NCI-H524 (cell line): ENCODE results near the gene NGF.
A peak's percentile ranks its signal among the peaks of the same experiment; 100 is the strongest.

Experiments used
- DNase-seq, 2 experiments: peaks; one replicate each; lab custom pipeline; 2025; lab: John Stamatoyannopoulos, UW

The NGF gene

GRCh38 chr1:115283249-115283648 lies 54.8 kb downstream of the NGF start:
- no peak for DNase-seq

- no peak for DNase-seq
Measured at GRCh38 chr1:115282807-115283208, 55.2 kb downstream of the NGF start.

- no peak for DNase-seq
Measured at GRCh38 chr1:115281143-115281542, 56.9 kb downstream of the NGF start.

DNA sequence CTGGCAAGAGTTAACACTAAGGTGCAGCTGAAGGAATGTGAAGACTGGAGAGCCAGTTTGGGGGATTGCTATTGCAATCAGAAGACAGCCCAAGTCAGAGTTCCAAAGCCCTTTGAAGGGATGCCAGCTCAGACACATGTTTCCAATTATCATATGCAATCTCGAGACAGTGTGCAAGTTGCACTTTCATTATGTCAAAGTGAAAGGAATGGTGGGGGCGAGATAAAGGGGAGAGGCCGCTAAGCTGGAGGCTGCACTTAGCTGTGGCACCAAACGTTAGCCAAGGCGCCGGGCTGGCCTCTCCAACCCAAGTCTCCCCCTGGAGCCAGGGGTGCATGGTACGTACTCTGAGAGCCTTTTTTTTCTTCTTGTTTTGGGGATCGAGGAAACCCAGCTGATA lies 58.0 kb downstream of the NGF start:
- DNase-seq, result no peak

DNA sequence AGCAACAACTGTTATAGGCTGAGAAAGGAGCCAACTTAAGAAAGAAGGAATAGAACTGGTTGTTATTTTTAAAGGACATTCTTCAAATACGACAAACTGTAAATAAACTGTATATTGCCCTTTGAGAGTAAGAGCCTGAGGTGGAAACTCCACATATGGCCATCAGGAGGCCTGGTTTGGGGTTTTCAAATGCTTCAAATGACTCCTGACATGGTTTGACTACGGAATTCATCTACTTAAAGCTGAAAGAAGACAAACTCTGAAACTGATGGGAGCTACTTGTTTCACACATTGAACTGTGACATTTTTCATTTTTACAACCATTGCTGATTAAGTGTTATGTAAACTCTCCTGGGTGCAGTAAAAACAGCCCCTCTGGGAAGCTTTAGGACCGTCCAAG lies 59.8 kb downstream of the NGF start:
- no peak for DNase-seq

DNA sequence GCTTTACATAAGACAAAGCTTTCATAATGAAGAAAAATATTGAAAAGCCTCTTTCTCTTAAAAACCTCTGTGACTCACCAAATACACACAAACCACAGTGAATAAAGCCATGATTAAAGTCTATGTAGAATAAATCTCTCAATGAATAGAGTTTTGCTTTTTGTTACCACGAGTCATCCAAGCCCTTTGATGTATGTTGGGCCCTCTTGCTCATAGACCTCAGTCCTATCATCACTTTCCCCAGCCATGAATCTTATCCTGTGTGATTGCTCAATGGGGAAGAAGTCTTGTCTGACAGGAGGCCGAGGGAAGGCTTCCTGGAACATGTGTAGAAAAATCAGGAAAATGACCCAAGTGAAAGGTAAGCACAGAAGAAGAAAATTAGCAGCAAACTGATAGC lies 60.8 kb downstream of the NGF start:
- no peak for DNase-seq

- peak; percentile 26 to 64 for DNase-seq
Measured at GRCh38 chr1:115275216-115275615, 62.8 kb downstream of the NGF start.

DNA sequence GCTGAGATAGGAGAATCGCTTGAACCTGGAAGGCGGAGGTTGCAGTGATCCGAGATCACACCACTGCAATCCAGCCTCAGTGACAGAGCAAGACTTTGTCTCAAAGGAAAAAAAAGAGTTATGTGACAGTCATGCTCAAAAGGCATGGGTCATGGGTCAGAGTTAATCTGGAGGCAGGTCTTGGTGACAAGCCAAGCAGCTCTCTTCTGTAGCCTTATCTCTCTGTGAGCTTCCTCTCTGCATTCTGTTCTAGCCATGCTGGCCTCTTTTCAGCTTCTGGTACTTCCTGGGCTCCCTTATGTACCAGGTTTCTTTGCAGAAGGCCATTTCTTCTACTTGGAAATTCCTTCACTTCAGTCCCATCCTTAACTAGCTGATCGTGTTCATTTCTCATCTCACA lies 63.6 kb downstream of the NGF start:
- no peak for DNase-seq

DNA sequence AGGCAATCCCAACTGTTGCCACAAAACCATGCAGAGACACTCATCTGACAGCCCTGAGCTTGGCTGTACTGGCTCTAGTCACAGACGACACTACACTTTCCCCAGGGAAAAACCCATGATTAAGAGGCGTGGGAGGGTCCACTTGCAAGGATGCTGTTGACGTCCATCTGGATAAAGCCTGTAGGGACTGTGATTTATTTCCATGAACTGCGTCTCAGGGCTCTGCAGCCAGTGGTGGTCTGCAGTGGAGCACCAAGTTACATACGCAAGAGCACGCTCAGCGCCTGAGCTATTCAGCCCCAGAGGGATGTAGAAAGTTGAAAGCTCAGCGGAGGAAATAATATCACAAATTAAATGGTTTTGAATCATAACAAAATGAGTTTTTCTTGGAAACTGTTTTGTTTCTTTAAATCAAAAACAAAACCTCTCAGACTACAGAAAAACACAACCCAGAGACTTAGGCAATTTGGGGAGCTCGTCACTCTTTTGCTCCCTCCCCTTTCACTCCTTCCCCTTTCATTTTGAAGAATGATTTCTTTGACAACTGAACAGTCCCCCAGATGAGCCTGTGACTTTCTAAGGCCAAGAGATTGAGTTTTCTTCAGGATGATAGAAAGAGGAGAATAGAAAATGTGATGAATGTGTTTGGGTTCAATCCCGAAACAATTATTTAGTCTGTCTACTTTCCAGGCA lies 71.2 kb downstream of the NGF start:
- DNase-seq, result peak in 1 of 2 experiments; percentile 55

GRCh38 chr1:115265099-115265498 lies 73.0 kb downstream of the NGF start:
- no peak for DNase-seq

DNA sequence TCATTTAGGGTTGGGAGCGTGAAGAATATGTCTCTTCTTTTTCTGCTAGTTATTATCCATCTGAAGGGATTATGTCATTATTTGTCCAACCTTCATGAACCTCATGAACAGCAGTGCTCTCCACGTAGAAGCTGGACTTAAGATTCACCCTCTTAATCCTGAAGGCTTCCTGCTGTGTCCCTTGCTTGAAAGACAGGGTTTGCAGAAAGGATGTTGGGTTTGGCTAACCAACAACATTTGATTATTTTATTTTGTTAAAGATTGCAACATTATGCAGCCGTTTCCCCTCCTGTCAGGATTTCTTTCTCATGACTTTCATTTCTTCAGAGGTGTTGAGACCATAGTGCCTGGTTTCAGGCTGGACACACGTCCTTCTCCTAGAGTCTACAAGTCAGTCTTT lies 75.2 kb downstream of the NGF start:
- DNase-seq, result no peak

DNA sequence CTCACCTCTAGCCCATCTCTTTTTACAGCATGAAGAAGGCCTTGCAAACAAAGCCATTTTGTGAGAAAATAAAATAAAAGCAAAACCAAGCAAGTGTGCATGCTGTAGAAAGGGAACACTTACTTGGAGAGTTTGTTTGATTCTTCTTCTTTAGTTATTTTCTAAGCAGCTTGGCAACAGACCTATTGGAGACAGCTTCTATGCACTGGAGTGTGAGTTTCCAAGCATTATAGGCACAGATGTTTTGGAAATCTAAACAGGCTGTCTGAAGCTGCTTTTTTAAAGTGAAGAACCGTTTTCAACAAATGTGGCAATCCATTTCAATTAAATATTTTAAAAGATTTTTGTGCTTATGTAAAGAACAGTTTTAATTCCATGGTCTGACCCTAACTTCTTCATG lies 76.6 kb downstream of the NGF start:
- DNase-seq, result no peak

DNA sequence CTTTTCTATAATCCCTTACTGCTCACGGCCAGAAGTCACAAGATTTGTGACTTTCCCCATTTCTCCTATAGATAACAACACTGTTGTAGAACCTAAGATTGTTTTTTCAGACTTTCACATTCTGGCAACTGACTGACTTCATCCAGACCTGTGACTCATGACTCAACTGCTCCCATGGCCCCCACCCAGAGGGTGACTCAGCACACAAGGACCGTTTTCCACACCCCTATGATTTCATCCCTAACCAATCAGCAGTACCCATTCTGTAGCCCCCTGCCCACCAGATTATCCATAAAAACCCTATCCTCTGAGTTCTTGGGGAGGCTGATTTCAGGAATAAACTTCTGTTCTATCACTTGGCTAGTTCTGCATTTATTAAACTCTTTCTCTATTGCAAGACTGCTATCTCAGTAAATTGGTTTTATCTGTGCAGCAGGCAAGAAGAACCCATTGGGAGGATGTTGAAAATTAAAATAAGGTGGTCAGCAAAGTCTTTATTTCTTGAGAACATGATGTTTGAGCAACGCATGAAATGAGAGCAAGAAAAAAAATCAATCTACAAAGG lies 79.7 kb downstream of the NGF start:
- DNase-seq, result no peak

DNA sequence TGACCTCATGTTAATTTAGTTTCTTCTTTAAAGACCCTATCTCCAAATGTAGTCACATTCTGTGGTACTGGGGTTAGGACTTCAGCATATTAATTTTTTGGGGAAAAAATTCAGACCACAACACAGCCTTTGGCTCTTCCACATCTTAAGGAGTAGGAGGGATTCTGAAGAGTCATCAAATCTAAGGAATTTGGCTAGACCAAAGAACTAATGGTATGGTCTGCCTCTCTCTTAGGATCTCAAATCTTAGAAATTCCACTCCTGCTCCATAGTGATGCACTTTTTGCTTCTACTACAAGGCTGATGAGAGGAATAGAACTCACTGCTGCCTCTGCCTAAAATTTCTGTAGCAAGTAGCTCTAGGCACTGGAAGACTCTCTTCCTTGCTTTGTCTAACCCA lies 80.5 kb downstream of the NGF start:
- no peak for DNase-seq

GRCh38 chr1:115255154-115255553 lies 82.9 kb downstream of the NGF start:
- no peak for DNase-seq

DNA sequence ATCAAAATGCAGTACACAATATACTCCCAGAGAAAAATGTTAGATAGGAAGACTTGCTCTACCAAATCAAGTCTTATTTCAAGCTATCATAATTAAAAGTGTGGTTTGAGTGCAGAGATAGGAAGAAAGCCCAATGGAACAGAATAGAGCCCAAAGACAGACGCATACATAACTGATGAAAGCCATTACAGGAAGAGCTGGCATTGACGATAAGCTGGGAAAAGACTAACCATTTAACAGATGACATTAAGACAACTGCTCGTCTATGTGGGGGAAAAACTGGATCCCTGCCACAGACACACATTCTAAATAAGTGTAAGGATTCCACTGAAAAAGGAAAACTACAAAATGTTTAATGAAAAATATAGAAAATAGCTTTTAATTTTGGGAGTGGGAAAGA lies 85.5 kb downstream of the NGF start:
- no peak for DNase-seq

- peak in 1 of 2 experiments; percentile 48 for DNase-seq
Measured at GRCh38 chr1:115251856-115252255, 86.2 kb downstream of the NGF start.

- no peak for DNase-seq
Measured at GRCh38 chr1:115251340-115251748, 86.7 kb downstream of the NGF start.

- peak in 1 of 2 experiments; percentile 44 for DNase-seq
Measured at GRCh38 chr1:115246526-115246925, 91.5 kb downstream of the NGF start.

- DNase-seq, result no peak
Measured at GRCh38 chr1:115245227-115245626, 92.8 kb downstream of the NGF start.

GRCh38 chr1:115242543-115242942 lies 95.5 kb downstream of the NGF start:
- DNase-seq, result no peak

DNA sequence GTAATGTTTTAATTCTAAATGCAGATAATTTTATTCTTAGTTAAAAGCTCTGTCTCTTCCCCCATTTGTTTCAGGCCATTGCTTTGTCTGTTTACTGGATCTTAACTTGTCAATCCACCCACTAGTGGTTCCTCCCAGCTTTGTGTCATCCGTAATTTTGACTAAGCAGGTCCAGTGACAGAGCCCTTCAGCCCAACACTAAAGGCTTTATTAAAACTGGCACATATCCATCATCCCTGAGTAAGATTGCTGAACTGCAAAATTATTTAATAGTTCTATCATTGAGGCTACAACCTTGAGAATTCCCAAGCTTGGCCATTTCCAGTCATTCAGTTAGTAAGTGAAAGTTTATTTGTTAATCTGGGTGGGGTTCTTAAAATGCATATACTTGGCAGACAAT lies 96.7 kb downstream of the NGF start:
- no peak for DNase-seq

DNA sequence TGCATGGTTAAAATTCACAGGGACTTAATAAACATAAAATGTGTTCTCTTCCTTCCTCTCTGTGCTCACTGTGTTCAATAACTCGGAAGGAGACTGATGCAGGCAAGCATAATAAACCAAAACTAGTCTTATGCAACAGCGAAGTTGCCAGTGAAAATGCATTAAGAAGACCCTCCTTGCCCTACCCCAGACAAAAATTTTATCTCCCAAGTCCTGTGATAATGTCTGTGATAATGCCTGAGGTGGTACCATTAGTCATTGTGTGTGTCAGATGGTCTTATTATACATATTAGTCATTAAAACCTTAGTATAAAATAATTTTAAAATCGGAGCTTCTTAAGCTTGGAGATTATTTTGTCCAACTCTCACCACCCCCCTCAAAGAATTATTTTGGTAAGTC lies 97.8 kb downstream of the NGF start:
- DNase-seq, result no peak

DNA sequence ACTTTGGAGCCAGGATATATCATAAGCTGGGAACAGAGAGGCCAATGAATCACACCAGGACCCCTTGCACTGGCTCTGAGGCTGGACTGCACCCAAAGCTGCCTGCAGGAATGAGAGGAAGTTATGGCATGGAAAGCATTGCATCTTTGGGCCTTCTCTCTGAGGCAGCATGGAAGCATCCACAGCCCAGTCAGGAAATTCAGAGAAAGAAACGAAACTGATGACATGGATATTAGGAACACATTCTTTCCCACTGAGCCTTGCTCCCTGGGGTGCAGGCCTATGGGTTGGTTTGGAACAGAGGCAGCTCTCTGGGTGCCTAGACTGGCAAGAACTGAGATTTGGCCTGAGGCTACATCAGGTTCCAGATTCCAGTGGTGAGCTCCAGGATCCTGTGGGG lies 98.6 kb downstream of the NGF start:
- no peak for DNase-seq
